RPMI8226 (cell line): Measurements from ENCODE around the gene SFPQ.

ENCODE experiments used
- DNase-seq: peaks from one replicate; pipeline ENCODE4 v3.0.0-alpha.2; 2015

The SFPQ gene

DNA sequence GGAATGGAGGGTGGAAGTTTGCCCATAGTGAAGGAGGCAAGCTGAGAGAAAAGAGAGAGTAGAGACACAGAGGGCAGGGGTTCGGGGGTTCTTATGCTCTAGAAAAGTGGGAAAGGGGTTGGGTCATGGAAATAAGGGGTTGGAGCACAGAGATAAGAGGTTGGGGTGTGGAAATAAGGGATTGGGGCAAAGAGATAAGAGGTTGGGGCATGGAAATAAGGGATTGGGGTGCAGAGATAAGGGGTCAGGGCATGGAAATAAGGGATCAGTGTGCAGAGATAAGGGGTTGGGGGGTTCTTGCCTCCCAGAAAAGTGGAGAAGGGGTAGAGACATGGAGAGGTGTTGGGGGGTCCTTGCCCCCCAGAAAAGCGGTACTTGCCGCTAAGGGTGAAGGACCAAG lies 56.2 kb downstream of the SFPQ start:
- DNase-seq = no peak
